ENCODE data around the gene C9. TPM values are rescaled to one million over a fixed set of nuclear protein-coding genes. Genes with fewer than 3 reads are reported as not detected.

The C9 gene
- total RNA-seq, 2 donors from 2014 or later = 0.57 TPM; not detected in 1

- Histone ChIP-seq H3K9ac (ENCODE audit: low read depth in 2 of 2, low read length in 2 of 2) (no peak overlapping the region), H3K27me3 (no peaks in the 10 kb centered on the region), H3K4me3 (no peak overlapping the region), H3K36me3 (no peaks in the 10 kb centered on the region), H3K27ac (no peak overlapping the region), H3K4me1 (no peaks in the 10 kb centered on the region), H3K9me3 (no peaks in the 10 kb centered on the region)
- intact Hi-C loops (cut with DNase I) = no loop called here
- no peak for TF ChIP-seq CTCF (IDR thresholded peaks at IDR 0.05)
- no peak for DNase-seq
Measured at GRCh38 chr5:39262981-39263380, 101.3 kb downstream of the C9 start.

GRCh38 chr5:39260095-39260494 is 104.2 kb downstream of the C9 start:
- Histone ChIP-seq H3K36me3 (no peaks in the 10 kb centered on the region), H3K4me1 (no peaks in the 10 kb centered on the region), H3K9me3 (no peaks in the 10 kb centered on the region), H3K27ac (no peak overlapping the region), H3K4me3 (no peak overlapping the region), H3K27me3 (no peaks in the 10 kb centered on the region), H3K9ac (ENCODE audit: low read depth in 2 of 2, low read length in 2 of 2) (no peak overlapping the region)
- intact Hi-C loops (cut with DNase I) = no loop called here
- DNase-seq = no peak
- no peak for TF ChIP-seq CTCF (IDR thresholded peaks at IDR 0.05)

- Histone ChIP-seq H3K9me3 (no peaks in the 10 kb centered on the region), H3K27me3 (no peaks in the 10 kb centered on the region), H3K27ac (no peak overlapping the region), H3K36me3 (no peaks in the 10 kb centered on the region), H3K4me3 (no peak overlapping the region), H3K9ac (ENCODE audit: low read depth in 2 of 2, low read length in 2 of 2) (no peak overlapping the region), H3K4me1 (no peaks in the 10 kb centered on the region)
- intact Hi-C loops (cut with DNase I) = no loop called here
- TF ChIP-seq CTCF (IDR thresholded peaks at IDR 0.05) = no peak
- no peak for DNase-seq
Measured at GRCh38 chr5:39257554-39257953, 106.7 kb downstream of the C9 start.

GRCh38 chr5:39256477-39257235 is 107.6 kb downstream of the C9 start:
- Histone ChIP-seq H3K36me3 (no peaks in the 10 kb centered on the region), H3K4me3 (no peak overlapping the region), H3K4me1 (no peaks in the 10 kb centered on the region), H3K27ac (peak overlapping the region; percentile 34), H3K9ac (ENCODE audit: low read depth in 2 of 2, low read length in 2 of 2) (no peak overlapping the region), H3K27me3 (no peaks in the 10 kb centered on the region), H3K9me3 (no peaks in the 10 kb centered on the region)
- peak; percentile 24 for DNase-seq
- no peak for TF ChIP-seq CTCF (IDR thresholded peaks at IDR 0.05)
- intact Hi-C loops (cut with DNase I) = no loop called here

GRCh38 chr5:39255406-39255805 is 108.9 kb downstream of the C9 start:
- no peak for DNase-seq
- Histone ChIP-seq H3K36me3 (no peaks in the 10 kb centered on the region), H3K4me3 (no peak overlapping the region), H3K27ac (no peak overlapping the region), H3K9me3 (no peaks in the 10 kb centered on the region), H3K9ac (ENCODE audit: low read depth in 2 of 2, low read length in 2 of 2) (no peak overlapping the region), H3K4me1 (no peaks in the 10 kb centered on the region), H3K27me3 (no peaks in the 10 kb centered on the region)
- intact Hi-C loops (cut with DNase I) = no loop called here
- TF ChIP-seq CTCF (IDR thresholded peaks at IDR 0.05) = no peak
